ENCODE data around the gene LGALS7.

DNA sequence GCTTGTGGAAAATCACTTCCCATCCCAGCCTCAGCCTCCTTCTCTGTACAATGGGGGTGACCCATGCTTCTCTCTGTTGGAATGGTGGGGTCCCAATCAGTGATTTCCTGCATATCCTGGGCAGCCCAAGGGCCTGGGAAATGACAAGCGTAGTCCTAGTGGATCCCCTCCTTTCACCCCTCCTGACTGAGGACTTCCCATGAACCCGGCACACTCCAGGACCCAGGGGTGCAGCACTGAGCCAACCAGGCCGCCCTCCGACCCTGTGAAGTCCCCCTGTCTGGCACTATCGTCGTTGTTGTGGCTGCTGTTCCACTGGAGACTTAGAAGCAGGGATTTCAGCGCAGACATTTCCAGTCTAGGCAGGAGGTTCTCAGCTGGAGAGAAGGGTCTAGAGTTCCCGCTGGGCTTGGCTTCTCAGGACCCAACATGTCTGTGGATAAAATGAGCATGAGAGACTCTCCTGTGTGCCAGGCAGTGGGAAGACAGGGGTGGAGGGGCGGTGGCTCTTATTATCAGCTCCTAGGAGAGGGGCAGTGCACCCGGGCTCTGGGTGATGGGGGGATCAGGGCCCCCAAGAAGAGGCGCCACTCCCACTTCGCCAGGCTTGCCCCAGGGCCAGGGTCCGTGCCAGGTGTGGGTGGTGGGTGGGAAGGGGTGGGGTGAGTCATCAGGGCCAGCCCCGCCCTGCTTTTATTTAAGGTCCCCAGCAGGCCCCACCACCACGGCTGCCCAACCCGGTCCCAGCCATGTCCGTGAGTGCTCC lies 15.3 kb upstream of the LGALS7 start, which contains the start of gene LGALS7B:
- TF ChIP-seq, protein P1, sequence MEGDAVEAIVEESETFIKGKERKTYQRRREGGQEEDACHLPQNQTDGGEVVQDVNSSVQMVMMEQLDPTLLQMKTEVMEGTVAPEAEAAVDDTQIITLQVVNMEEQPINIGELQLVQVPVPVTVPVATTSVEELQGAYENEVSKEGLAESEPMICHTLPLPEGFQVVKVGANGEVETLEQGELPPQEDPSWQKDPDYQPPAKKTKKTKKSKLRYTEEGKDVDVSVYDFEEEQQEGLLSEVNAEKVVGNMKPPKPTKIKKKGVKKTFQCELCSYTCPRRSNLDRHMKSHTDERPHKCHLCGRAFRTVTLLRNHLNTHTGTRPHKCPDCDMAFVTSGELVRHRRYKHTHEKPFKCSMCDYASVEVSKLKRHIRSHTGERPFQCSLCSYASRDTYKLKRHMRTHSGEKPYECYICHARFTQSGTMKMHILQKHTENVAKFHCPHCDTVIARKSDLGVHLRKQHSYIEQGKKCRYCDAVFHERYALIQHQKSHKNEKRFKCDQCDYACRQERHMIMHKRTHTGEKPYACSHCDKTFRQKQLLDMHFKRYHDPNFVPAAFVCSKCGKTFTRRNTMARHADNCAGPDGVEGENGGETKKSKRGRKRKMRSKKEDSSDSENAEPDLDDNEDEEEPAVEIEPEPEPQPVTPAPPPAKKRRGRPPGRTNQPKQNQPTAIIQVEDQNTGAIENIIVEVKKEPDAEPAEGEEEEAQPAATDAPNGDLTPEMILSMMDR (IDR thresholded peaks at IDR 0.05): no peak
- TF ChIP-seq POLR2AphosphoS5 (IDR thresholded peaks at IDR 0.05; ENCODE audit: low read depth, low read length) (no peak), SIN3A (IDR thresholded peaks at IDR 0.05; ENCODE audit: borderline replicate concordance, insufficient read depth, low read depth, low read length) (no peak), TCF7L2 (IDR thresholded peaks at IDR 0.05; ENCODE audit: low read depth, low read length) (no peak)
- TF ChIP-seq, protein P2, sequence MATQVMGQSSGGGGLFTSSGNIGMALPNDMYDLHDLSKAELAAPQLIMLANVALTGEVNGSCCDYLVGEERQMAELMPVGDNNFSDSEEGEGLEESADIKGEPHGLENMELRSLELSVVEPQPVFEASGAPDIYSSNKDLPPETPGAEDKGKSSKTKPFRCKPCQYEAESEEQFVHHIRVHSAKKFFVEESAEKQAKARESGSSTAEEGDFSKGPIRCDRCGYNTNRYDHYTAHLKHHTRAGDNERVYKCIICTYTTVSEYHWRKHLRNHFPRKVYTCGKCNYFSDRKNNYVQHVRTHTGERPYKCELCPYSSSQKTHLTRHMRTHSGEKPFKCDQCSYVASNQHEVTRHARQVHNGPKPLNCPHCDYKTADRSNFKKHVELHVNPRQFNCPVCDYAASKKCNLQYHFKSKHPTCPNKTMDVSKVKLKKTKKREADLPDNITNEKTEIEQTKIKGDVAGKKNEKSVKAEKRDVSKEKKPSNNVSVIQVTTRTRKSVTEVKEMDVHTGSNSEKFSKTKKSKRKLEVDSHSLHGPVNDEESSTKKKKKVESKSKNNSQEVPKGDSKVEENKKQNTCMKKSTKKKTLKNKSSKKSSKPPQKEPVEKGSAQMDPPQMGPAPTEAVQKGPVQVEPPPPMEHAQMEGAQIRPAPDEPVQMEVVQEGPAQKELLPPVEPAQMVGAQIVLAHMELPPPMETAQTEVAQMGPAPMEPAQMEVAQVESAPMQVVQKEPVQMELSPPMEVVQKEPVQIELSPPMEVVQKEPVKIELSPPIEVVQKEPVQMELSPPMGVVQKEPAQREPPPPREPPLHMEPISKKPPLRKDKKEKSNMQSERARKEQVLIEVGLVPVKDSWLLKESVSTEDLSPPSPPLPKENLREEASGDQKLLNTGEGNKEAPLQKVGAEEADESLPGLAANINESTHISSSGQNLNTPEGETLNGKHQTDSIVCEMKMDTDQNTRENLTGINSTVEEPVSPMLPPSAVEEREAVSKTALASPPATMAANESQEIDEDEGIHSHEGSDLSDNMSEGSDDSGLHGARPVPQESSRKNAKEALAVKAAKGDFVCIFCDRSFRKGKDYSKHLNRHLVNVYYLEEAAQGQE (IDR thresholded peaks at IDR 0.05; ENCODE audit: insufficient read depth in 1 of 2, low read depth in 2 of 2, low read length in 1 of 2): no peak
